Measurements from ENCODE around the gene AXIN1. TPM values are rescaled to one million over a fixed set of nuclear protein-coding genes. Genes with fewer than 3 reads are reported as not detected.

AXIN1 gene
- total and polyA plus RNA-seq, 2 of the 8 experiments (the other 6 are each of a cell fraction or from before 2014, with no cell fraction given) = 12.5 to 41.9 TPM

GRCh38 chr16:346587-346986 is 5.9 kb downstream of the AXIN1 start (continued):
- TF ChIP-seq ATF3 (IDR thresholded peaks at IDR 0.05; ENCODE audit: insufficient read depth, low read depth, low read length) = no peak
- TF ChIP-seq BCL11A (IDR thresholded peaks at IDR 0.05; ENCODE audit: low read depth in 2 of 2, low read length in 2 of 2) = no peak
